ENCODE data around the gene QDPR. TPM values are rescaled to one million over a fixed set of nuclear protein-coding genes. Genes with fewer than 3 reads are reported as not detected.

Gene QDPR
- total and polyA plus RNA-seq, 2 donors (not counting 1 experiment from before 2014, with no cell fraction given), result 2.7 to 8.1 TPM

DNA sequence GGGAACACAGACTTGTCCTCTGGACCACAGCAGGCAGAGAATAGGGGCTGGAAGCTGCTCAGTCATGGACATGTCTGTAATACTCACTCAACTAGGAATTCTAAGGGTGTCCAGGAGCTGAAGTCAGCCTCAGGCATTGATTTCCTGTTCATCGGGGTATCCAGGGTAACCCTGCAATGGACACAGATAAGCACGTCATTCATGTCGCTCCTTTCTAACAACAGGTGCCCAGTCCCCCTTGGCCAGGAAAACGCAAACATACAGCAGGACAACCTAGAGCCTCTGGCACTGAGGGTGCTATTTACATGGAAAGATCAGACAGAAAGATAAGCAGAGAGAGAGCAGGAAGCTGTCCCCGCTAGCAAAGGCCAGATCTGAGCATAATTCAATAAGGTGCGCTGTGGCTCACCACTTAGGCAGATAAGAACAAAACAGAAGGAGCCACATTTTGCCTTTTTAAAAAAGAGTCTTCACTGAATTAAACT is 21.3 kb downstream of the QDPR start:
- TF ChIP-seq, protein P1, sequence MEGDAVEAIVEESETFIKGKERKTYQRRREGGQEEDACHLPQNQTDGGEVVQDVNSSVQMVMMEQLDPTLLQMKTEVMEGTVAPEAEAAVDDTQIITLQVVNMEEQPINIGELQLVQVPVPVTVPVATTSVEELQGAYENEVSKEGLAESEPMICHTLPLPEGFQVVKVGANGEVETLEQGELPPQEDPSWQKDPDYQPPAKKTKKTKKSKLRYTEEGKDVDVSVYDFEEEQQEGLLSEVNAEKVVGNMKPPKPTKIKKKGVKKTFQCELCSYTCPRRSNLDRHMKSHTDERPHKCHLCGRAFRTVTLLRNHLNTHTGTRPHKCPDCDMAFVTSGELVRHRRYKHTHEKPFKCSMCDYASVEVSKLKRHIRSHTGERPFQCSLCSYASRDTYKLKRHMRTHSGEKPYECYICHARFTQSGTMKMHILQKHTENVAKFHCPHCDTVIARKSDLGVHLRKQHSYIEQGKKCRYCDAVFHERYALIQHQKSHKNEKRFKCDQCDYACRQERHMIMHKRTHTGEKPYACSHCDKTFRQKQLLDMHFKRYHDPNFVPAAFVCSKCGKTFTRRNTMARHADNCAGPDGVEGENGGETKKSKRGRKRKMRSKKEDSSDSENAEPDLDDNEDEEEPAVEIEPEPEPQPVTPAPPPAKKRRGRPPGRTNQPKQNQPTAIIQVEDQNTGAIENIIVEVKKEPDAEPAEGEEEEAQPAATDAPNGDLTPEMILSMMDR (IDR thresholded peaks at IDR 0.05), result no peak
- TF ChIP-seq EZH2 (IDR thresholded peaks at IDR 0.05; ENCODE audit: borderline replicate concordance, insufficient read depth, low read depth, low read length, poor library complexity, severe bottlenecking), result no peak
- CTCF ChIA-PET, result no interaction called here
- POLR2A ChIA-PET, result no interaction called here
- Mint-ChIP-seq H3K4me3 (no peak overlapping the region), H3K27ac (no peak overlapping the region), H3K27me3 (no peaks in the 10 kb centered on the region), H3K9me3 (ENCODE audit: insufficient read depth) (no peaks in the 10 kb centered on the region), H3K4me1 (no peaks in the 10 kb centered on the region)
- DNase-seq (no peak), ATAC-seq (ENCODE audit: low read depth) (no peak)
- H3K4me3 ChIP-seq (ENCODE audit: control extremely low read depth in 1 of 5, extremely low read depth in 1 of 5, insufficient read depth in 1 of 5, low read depth in 2 of 5, low read length in 4 of 5), result no peak overlapping the region
- H3K27ac ChIP-seq (ENCODE audit: low read length in 2 of 2), result no peak overlapping the region
- no peaks in the 10 kb centered on the region for H3K27me3 ChIP-seq (replicated peaks in 1 of 4; ENCODE audit: control extremely low read depth in 1 of 4, control insufficient read depth in 3 of 4, insufficient read depth in 4 of 4, low read length in 3 of 4)
- no peaks in the 10 kb centered on the region for H3K79me2 ChIP-seq (ENCODE audit: control insufficient read depth, insufficient read depth, low read length)
- intact Hi-C loops (cut with micrococcal nuclease), result no loop called here
- H3K4me1 ChIP-seq (ENCODE audit: control insufficient read depth in 2 of 2, insufficient read depth in 2 of 2, low read length in 2 of 2), result no peaks in the 10 kb centered on the region
- no peak overlapping the region for H3K4me2 ChIP-seq (replicated peaks; ENCODE audit: low read depth, low read length, poor library complexity, severe bottlenecking)
- 96% methylated on average over 5 of the region's 6 CpGs for WGBS (ENCODE audit: insufficient coverage)
- no peaks in the 10 kb centered on the region for H3K9me3 ChIP-seq (ENCODE audit: control extremely low read depth in 1 of 3, control insufficient read depth in 2 of 3, insufficient read depth in 1 of 3, low read length in 2 of 3)
- H2AFZ ChIP-seq (ENCODE audit: insufficient read depth, low read depth, low read length, poor library complexity, severe bottlenecking), result no peak overlapping the region
- H3K9ac ChIP-seq (ENCODE audit: low read length), result no peak overlapping the region
- peaks cover 0 to 29% of the 10 kb centered on the region in 2 experiments for H3K36me3 ChIP-seq (replicated peaks in 1 of 2; ENCODE audit: control extremely low read depth in 1 of 2, control insufficient read depth in 1 of 2, extremely low read depth in 1 of 2, insufficient read depth in 2 of 2, low read length in 1 of 2)
- H4K20me1 ChIP-seq (ENCODE audit: control insufficient read depth, insufficient read depth, low read length, poor library complexity, severe bottlenecking), result no peaks in the 10 kb centered on the region

DNA sequence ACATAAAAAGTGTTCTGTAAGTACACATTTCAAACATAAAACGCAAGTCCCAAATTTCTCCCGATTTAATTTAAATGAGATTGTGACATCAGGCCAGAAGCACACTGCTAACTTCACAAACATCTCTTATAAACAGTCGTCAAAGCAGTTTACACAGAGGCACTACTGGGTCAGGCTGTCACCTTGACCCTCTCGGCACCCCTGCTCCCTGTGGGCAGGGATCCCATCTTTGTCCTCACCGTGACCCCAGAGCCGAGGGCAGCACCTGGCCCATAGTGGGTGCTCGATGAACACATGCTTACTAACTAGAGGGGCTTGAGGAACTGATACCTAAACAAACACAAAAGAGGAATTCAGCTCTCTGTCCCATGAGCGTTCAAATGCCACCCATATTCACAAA is 22.2 kb downstream of the QDPR start:
- H3K9me3 Mint-ChIP-seq (ENCODE audit: insufficient read depth), result no peaks in the 10 kb centered on the region
- DNase-seq (no peak), ATAC-seq (ENCODE audit: low read depth) (no peak)
- no peak overlapping the region for H3K27ac Mint-ChIP-seq
- no peaks in the 10 kb centered on the region for H3K4me1 ChIP-seq (ENCODE audit: control insufficient read depth in 2 of 2, insufficient read depth in 2 of 2, low read length in 2 of 2)
- H3K36me3 ChIP-seq (replicated peaks in 1 of 2; ENCODE audit: control extremely low read depth in 1 of 2, control insufficient read depth in 1 of 2, extremely low read depth in 1 of 2, insufficient read depth in 2 of 2, low read length in 1 of 2), result peaks cover 0 to 24% of the 10 kb centered on the region in 2 experiments
- WGBS (ENCODE audit: insufficient coverage), result 61% methylated on average over 7 of the region's 8 CpGs
- no peak overlapping the region for H3K4me2 ChIP-seq (replicated peaks; ENCODE audit: low read depth, low read length, poor library complexity, severe bottlenecking)
- no peaks in the 10 kb centered on the region for H3K9me3 ChIP-seq (ENCODE audit: control extremely low read depth in 1 of 3, control insufficient read depth in 2 of 3, insufficient read depth in 1 of 3, low read length in 2 of 3)
- H4K20me1 ChIP-seq (ENCODE audit: control insufficient read depth, insufficient read depth, low read length, poor library complexity, severe bottlenecking), result no peaks in the 10 kb centered on the region
- no peak overlapping the region for H3K4me3 ChIP-seq (ENCODE audit: control extremely low read depth in 1 of 5, extremely low read depth in 1 of 5, insufficient read depth in 1 of 5, low read depth in 2 of 5, low read length in 4 of 5)
- no peaks in the 10 kb centered on the region for H3K79me2 ChIP-seq (ENCODE audit: control insufficient read depth, insufficient read depth, low read length)
- no peak overlapping the region for H3K4me3 Mint-ChIP-seq
- H3K27me3 ChIP-seq (replicated peaks in 1 of 4; ENCODE audit: control extremely low read depth in 1 of 4, control insufficient read depth in 3 of 4, insufficient read depth in 4 of 4, low read length in 3 of 4), result no peaks in the 10 kb centered on the region
- no peak overlapping the region for H3K9ac ChIP-seq (ENCODE audit: low read length)
- POLR2A ChIA-PET, result no interaction called here
- H3K27ac ChIP-seq (ENCODE audit: low read length in 2 of 2), result no peak overlapping the region
- intact Hi-C loops (cut with micrococcal nuclease), result no loop called here
- CTCF ChIA-PET, result no interaction called here
- no peaks in the 10 kb centered on the region for H3K4me1 Mint-ChIP-seq
- TF ChIP-seq, protein P1 (IDR thresholded peaks at IDR 0.05), result no peak
- TF ChIP-seq EZH2 (IDR thresholded peaks at IDR 0.05; ENCODE audit: borderline replicate concordance, insufficient read depth, low read depth, low read length, poor library complexity, severe bottlenecking), result no peak
- H2AFZ ChIP-seq (ENCODE audit: insufficient read depth, low read depth, low read length, poor library complexity, severe bottlenecking), result no peak overlapping the region
- no peaks in the 10 kb centered on the region for H3K27me3 Mint-ChIP-seq

Data from B cell (primary cell).